ENCODE data around the gene CLTRN. TPM values are rescaled to one million over a fixed set of nuclear protein-coding genes. Genes with fewer than 3 reads are reported as not detected.

The CLTRN gene
- polyA plus RNA-seq, 1 of the 3 experiments (the other 2 are of a cell fraction): 0.16 TPM

DNA sequence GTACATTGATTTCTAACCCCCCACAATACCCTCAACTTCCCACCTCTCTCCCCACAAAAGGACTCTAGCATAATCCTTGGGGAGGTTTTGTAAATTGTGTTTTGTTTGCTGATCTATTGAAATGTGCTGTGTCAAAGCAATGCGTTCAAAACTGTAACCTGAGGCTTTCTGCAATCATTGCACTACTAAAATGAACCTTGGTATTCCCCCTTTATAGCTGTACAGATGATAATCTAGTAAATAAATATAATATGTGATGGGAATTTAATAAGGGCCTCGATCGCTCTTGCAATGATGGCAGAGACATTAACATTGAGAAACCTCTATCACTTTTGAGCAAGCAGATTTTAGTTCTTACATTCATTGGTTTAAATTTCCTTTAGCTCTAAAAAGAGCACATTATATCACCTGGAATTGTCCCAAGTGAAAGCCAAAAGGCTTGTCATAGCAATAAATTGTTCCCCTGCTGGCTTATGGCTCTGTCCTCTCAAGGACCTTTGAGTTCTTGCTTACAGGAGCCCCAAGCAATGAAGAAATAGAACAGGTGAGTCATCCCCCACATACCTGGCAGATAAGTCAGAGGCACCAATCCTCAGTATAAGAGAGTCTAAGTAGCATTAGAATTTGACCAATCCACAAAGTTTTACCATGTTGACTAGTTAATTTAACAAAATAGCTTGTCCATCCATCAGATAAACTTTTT lies 45.4 kb downstream of the CLTRN start:
- no peak for TF ChIP-seq FOXJ3 (CRISPR knock-in tag; IDR thresholded peaks at IDR 0.05)
- TF ChIP-seq, protein P1, sequence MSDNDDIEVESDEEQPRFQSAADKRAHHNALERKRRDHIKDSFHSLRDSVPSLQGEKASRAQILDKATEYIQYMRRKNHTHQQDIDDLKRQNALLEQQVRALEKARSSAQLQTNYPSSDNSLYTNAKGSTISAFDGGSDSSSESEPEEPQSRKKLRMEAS (IDR thresholded peaks at IDR 0.05; ENCODE audit: low read depth): no peak
- no peak for TF ChIP-seq FOXM1 (IDR thresholded peaks at IDR 0.05; ENCODE audit: low read depth)
- no peak for TF ChIP-seq POLR2AphosphoS5 (IDR thresholded peaks at IDR 0.05; ENCODE audit: low read depth, low read length)
- no peak for TF ChIP-seq RFX5 (IDR thresholded peaks at IDR 0.05; ENCODE audit: low read length)
- TF ChIP-seq IRF3 (IDR thresholded peaks at IDR 0.05; ENCODE audit: low read depth, low read length): no peak
- Histone ChIP-seq H3F3A (replicated peaks; ENCODE audit: insufficient read depth) (no peaks in the 10 kb centered on the region), H3K4me2 (no peak overlapping the region), H3K9me2 (no peaks in the 10 kb centered on the region), H3K79me2 (ENCODE audit: insufficient read depth) (no peaks in the 10 kb centered on the region), H3K27ac (ENCODE audit: low read depth in 2 of 2, low read length in 1 of 2) (no peak overlapping the region), H3K4me3 (ENCODE audit: low read depth in 2 of 2, low read length in 1 of 2) (no peak overlapping the region), H2AFZ (ENCODE audit: low read depth) (no peak overlapping the region), H4K20me1 (ENCODE audit: insufficient read depth) (no peaks in the 10 kb centered on the region), H3K27me3 (ENCODE audit: insufficient read depth) (no peaks in the 10 kb centered on the region), H3K36me3 (replicated peaks in 1 of 2; ENCODE audit: control insufficient read depth in 1 of 2, insufficient read depth in 2 of 2, low read length in 1 of 2) (no peaks in the 10 kb centered on the region), H3K4me1 (ENCODE audit: control insufficient read depth in 1 of 2, insufficient read depth in 2 of 2, low read depth in 1 of 2, low read length in 1 of 2) (no peaks in the 10 kb centered on the region), H3K9me3 (no peaks in the 10 kb centered on the region), H3K9ac (no peak overlapping the region)
- CTCF ChIA-PET: interaction anchor here (1.0 kb wide), 1 partner anchor 29 kb away, joined by 3 read pairs; no protein-coding TSS in a partner anchor
- WGBS (ENCODE audit: low lambda C conversion rate): 25% methylated on average over 3 of the region's 3 CpGs
- POLR2A ChIA-PET: no interaction called here
- no peak for DNase-seq

DNA sequence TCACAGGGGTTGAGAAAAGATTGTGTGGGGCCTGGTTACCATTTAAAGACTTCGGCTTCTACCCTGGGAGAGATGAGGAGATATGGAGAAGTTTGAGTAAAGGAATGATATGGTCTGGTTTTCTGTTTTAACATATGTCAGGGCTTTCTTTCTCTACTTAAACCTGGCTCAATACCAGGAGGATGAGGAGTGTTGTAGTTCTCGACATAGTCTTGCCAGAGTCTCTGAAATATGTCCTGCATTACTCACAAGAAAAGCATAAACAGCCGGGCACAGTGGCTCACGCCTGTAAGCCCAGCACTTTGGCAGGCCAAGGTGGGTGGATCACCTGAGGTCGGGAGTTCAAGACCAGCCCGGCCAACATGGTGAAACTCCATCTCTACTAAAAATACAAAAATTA lies 47.5 kb downstream of the CLTRN start:
- Histone ChIP-seq H3K27ac (ENCODE audit: low read depth in 2 of 2, low read length in 1 of 2) (no peak overlapping the region), H3K9me3 (no peaks in the 10 kb centered on the region), H4K20me1 (ENCODE audit: insufficient read depth) (no peaks in the 10 kb centered on the region), H3K4me3 (ENCODE audit: low read depth in 2 of 2, low read length in 1 of 2) (no peak overlapping the region), H3K79me2 (ENCODE audit: insufficient read depth) (no peaks in the 10 kb centered on the region), H3K4me2 (no peak overlapping the region), H2AFZ (ENCODE audit: low read depth) (no peak overlapping the region), H3K9me2 (no peaks in the 10 kb centered on the region), H3K9ac (no peak overlapping the region), H3F3A (replicated peaks; ENCODE audit: insufficient read depth) (no peaks in the 10 kb centered on the region), H3K27me3 (ENCODE audit: insufficient read depth) (no peaks in the 10 kb centered on the region), H3K4me1 (ENCODE audit: control insufficient read depth in 1 of 2, insufficient read depth in 2 of 2, low read depth in 1 of 2, low read length in 1 of 2) (no peaks in the 10 kb centered on the region), H3K36me3 (replicated peaks in 1 of 2; ENCODE audit: control insufficient read depth in 1 of 2, insufficient read depth in 2 of 2, low read length in 1 of 2) (no peaks in the 10 kb centered on the region)
- ChIA-PET CTCF (no interaction called here), POLR2A (no interaction called here)
- TF ChIP-seq FOXJ3 (CRISPR knock-in tag; IDR thresholded peaks at IDR 0.05): no peak
- no peak for TF ChIP-seq JUND (IDR thresholded peaks at IDR 0.05)
- TF ChIP-seq RAD21 (IDR thresholded peaks at IDR 0.05; ENCODE audit: low read length): no peak
- TF ChIP-seq MXI1 (IDR thresholded peaks at IDR 0.05; ENCODE audit: low read depth, low read length): no peak
- TF ChIP-seq ELF1 (IDR thresholded peaks at IDR 0.05): no peak
- no peak for TF ChIP-seq TCF12 (IDR thresholded peaks at IDR 0.05)
- TF ChIP-seq, protein P2, sequence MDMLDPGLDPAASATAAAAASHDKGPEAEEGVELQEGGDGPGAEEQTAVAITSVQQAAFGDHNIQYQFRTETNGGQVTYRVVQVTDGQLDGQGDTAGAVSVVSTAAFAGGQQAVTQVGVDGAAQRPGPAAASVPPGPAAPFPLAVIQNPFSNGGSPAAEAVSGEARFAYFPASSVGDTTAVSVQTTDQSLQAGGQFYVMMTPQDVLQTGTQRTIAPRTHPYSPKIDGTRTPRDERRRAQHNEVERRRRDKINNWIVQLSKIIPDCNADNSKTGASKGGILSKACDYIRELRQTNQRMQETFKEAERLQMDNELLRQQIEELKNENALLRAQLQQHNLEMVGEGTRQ (IDR thresholded peaks at IDR 0.05; ENCODE audit: borderline replicate concordance, low read depth, low read length): no peak
- TF ChIP-seq NRF1 (IDR thresholded peaks at IDR 0.05; ENCODE audit: low read depth, low read length): no peak
- TF ChIP-seq, protein P3, sequence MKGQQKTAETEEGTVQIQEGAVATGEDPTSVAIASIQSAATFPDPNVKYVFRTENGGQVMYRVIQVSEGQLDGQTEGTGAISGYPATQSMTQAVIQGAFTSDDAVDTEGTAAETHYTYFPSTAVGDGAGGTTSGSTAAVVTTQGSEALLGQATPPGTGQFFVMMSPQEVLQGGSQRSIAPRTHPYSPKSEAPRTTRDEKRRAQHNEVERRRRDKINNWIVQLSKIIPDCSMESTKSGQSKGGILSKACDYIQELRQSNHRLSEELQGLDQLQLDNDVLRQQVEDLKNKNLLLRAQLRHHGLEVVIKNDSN (IDR thresholded peaks at IDR 0.05; ENCODE audit: borderline replicate concordance, low read depth): no peak
- DNase-seq: no peak
- 33% methylated on average over 6 of the region's 6 CpGs for WGBS (ENCODE audit: low lambda C conversion rate)
